Mammary epithelial cell (primary cell): ENCODE measurements around the gene GNGT1.

Experiments used
- EZH2 ChIP-seq: IDR thresholded peaks from 2 replicates; pipeline ENCODE4 v1.6.1; 2012; ENCODE audit warnings: low read length, inconsistent platforms, borderline replicate concordance
- TF ChIP-seq, protein P1 (sequence below), 2 donors: IDR thresholded peaks in 1 of 2; conservative IDR thresholded peaks in 1 of 2; 2 replicates each; pipeline ENCODE4 v1.5.1; 2011 to 2012; ENCODE audit warnings: inconsistent platforms in 2 of 2, low read length in 2 of 2, mild to moderate bottlenecking in 2 of 2, control low read depth in 1 of 2, low read depth in 1 of 2; ENCODE audit not compliant: insufficient read depth in 1 of 2; ENCODE audit errors: extremely low read depth in 1 of 2

DNA sequence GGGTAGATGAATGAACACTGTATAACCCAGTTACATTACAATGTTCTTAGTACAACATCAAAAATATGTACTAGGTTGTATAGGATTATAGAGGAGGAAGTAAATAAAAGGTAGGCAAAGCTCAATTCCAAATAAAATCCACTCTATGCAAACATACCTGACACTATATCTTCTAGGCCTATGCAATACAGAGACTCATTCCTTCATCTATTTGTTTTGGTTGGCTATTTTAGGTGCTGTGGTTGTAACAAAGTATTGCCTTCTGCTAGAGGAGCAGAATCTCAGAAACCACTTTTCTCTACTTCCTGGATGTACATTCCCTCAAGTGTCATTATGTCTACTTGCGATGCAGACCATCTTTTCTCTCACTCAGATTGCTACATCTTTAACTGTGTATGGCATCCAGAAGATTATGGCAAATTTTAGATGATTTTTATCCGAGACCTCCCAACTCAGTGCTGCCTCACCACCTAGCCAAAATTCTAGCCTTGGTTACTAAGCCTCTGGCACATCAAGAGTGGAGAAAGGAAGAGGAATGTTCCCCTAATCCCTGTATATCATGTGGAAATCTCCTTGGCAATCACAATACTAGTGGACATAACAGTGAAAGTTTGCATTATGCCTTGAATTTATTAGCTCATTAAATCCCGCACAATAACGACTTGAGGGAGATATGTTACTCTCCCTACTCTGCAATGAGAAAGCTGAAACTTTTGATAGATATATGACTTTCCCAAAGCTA, 10.3 kb upstream of the GNGT1 start:
- TF ChIP-seq, protein P1, sequence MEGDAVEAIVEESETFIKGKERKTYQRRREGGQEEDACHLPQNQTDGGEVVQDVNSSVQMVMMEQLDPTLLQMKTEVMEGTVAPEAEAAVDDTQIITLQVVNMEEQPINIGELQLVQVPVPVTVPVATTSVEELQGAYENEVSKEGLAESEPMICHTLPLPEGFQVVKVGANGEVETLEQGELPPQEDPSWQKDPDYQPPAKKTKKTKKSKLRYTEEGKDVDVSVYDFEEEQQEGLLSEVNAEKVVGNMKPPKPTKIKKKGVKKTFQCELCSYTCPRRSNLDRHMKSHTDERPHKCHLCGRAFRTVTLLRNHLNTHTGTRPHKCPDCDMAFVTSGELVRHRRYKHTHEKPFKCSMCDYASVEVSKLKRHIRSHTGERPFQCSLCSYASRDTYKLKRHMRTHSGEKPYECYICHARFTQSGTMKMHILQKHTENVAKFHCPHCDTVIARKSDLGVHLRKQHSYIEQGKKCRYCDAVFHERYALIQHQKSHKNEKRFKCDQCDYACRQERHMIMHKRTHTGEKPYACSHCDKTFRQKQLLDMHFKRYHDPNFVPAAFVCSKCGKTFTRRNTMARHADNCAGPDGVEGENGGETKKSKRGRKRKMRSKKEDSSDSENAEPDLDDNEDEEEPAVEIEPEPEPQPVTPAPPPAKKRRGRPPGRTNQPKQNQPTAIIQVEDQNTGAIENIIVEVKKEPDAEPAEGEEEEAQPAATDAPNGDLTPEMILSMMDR (conservative IDR thresholded peaks at IDR 0.05 in 1 of 2, IDR thresholded peaks at IDR 0.05 in 1 of 2; ENCODE audit: extremely low read depth in 1 of 2, insufficient read depth in 1 of 2, low read depth in 1 of 2, low read length in 2 of 2): no peak
- no peak for TF ChIP-seq EZH2
